GM19035 (cell line): Measurements from ENCODE around the gene TPO.
"Not testable (repeated sequence)": the region's sequence is repeated elsewhere in the genome, so short reads cannot be mapped to it uniquely, and the experiment has no call there.

Source experiments
- ATAC-seq: cut with Tn5 transposase; IDR thresholded peaks from one replicate; pipeline ENCODE4 v1.9.1; 2021; ENCODE audit not compliant: unreplicated experiment

TPO gene

GRCh38 chr2:1548910-1549673 lies 135.8 kb downstream of the TPO start:
- no peak for ATAC-seq

DNA sequence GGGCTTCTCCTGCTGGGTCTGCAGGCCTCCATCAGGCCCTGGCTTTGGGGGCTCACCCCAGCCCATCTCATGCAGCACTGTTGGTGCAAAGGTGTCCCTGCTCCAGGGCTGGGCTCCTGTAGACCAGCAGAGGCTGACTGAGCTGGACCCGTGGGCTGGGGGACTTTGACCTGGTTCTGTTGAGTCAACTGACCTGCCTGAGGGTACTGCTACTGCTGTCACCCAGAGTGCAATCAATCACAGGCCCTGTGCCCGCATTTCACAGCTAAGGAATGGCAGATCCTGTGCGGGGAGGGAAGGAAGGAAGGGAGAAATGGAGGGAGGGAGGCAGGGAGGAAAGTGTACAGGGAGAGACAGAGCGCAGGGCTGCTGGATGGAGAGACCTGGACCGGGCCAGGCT lies 136.8 kb downstream of the TPO start:
- no peak for ATAC-seq

DNA sequence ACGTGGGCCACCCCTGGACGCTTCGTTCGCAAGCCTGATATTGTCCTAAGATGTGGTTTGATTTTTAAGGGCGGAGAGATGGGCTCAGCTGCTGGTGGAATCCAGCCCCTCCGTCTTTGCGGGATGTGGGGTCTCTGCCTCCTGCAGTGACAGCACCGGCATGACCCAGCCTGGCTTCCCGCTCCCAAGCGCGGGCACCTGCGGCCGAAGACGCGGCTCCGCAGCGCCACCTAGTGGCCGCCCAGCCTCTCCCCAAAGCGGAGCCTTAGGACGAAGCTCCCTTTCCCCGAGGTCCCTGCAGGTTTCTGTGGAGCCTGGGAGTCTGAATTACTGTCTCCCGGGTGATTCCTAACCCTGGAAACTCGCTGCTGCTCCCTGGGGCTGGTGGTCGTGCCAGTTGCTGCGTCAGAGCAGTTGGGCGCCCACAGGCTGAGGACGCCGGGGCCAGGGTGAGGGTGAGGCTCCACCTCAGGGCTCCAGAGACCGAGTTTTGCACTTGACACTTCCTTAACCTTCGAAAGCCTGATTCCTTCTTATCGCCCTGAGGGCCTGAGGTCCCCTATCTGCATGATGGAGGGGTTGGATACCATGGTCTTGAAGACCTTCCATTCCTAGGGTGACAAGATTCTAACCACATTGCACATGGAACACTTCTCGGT lies 137.5 kb downstream of the TPO start:
- peak; percentile 76 for ATAC-seq

DNA sequence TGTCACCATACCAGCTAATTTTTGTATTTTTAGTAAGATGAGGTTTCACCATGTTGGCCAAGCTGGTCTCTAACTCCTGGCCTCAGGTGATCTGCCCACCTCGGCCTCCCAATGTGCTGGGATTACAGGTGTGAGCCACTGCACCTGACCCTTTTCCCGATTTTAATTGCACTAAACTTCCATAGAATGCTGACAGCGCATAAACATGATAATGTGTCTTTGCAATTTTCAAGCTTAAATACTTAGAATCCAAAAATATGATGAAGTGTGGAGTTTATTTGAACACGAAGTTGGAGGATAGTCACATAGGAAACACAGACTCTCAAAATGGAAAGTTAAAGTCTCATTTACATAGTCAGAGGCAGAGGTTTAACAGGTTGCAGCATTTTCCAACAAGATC lies 138.6 kb downstream of the TPO start:
- no peak for ATAC-seq

GRCh38 chr2:1552611-1553010 lies 139.3 kb downstream of the TPO start:
- ATAC-seq: no peak

GRCh38 chr2:1553671-1554295 lies 140.5 kb downstream of the TPO start:
- ATAC-seq: no peak

- ATAC-seq: no peak
Measured at GRCh38 chr2:1556286-1556685, 143.0 kb downstream of the TPO start.

DNA sequence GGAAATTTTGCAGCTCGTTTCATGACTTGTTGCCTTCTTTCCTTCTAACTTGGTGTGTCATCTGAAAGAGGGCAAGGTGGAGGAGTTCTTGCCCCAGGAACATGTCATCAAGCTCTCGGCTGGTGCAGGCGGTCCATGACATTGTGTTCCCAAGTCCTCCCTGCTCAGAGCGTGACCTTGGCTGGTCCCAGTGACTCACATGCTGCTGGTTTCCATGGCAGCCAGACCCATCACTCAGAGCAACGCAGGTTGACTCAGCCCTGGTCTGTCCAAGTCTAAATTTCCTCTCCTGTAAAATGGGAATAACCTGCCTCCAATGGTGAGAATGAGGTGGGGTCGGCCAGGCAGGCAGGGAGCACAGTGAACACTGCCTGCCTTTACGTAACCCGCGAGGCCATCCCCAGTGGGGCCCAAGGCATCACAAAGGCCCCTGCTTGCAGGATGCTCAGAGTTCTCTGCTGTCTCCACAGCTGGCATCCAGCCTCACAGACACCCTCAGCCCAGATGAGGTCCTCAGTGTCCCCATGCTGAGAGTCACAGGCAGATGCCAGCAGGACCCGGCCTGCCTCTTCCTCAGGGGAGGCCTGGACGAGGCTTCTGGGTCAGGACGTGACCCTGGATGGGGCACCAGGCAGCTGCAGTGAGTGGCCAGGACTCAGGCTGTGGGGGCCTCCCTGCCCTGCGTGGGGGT lies 143.7 kb downstream of the TPO start:
- no peak for ATAC-seq

DNA sequence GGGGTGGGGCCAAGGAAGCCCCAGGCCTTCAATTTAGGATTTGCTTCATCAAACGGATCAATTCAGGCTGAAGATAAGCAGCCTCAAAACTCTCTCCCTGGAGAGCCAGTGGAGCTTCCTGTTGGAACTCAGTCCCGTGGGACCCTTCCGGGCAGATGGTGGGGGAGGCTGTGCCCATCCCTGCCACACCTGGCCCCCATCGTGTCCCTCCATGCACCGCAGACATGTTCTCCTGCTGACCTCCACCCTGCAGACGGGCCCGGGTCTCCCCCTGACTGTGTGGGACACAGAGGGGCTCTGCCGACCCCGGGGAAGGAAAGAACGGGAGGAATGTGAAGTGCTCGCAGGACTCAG lies 144.2 kb downstream of the TPO start:
- no peak for ATAC-seq

- no peak for ATAC-seq
Measured at GRCh38 chr2:1559589-1560175, 146.4 kb downstream of the TPO start.

GRCh38 chr2:1561259-1561658 lies 148.0 kb downstream of the TPO start:
- ATAC-seq: no peak

DNA sequence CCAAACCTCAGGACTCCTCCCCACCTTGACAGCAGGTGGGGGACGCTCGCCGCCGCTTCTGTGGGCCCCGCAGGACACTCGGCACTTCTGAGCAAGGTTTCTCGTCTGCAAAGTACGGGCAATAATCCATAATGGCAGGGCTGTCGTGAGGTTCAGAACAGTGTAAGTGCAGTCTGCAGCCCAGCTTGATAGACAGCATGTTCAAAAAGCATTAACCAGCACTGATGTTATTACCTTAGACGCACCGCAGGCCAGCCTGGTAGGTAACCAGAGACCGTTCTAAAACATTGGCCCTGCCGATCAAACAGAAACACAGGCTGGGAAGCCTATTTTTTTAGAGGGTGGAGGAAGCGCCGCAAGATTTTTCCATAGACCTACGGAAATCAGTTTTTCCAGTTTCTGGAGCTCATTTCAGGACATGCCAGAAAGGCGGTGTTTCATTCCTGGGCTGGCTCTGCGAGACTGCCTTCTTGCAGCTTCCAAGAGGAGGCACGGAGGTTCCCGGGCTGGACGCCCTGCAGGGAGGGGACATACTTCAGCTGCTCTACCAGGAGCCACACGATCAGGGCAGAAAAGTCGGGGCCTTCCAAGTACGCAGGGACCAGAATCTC lies 148.7 kb downstream of the TPO start:
- no peak for ATAC-seq

DNA sequence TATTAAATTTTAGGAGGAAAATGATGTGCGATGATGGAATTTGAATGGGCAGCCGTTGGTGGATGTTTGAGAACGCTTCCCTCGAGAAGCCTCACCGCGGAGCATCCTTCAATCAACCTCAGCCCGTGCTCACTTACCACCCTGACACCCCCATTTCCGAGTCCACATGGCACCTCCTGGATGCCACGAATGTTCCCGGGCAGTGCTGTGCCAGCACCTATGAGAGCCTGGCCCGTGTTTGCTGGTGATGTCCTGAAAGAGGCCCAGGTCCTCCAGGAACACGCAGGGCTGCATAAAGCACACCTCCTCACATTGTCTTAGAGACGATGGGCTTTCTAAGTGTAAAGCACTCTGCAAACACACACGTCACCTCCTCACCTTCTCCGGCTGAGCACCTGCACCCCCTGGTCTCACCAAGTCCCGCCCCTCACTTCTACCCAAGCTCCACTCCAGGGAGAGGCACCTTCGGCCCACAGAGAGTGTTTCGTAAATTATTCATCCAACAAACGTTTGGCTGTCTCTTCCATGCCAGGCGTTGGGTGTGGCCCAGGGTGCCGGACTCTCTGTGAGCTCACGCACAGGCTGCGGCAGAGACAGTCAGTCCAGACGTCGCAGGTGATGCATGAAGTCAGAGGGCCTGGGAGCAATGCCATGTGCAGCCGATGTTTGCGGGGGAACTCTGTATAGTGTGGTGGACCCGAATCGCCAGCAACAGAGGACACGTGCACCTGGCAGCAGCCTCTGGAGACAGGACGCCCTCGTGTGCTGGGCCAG lies 150.0 kb downstream of the TPO start:
- no peak for ATAC-seq

DNA sequence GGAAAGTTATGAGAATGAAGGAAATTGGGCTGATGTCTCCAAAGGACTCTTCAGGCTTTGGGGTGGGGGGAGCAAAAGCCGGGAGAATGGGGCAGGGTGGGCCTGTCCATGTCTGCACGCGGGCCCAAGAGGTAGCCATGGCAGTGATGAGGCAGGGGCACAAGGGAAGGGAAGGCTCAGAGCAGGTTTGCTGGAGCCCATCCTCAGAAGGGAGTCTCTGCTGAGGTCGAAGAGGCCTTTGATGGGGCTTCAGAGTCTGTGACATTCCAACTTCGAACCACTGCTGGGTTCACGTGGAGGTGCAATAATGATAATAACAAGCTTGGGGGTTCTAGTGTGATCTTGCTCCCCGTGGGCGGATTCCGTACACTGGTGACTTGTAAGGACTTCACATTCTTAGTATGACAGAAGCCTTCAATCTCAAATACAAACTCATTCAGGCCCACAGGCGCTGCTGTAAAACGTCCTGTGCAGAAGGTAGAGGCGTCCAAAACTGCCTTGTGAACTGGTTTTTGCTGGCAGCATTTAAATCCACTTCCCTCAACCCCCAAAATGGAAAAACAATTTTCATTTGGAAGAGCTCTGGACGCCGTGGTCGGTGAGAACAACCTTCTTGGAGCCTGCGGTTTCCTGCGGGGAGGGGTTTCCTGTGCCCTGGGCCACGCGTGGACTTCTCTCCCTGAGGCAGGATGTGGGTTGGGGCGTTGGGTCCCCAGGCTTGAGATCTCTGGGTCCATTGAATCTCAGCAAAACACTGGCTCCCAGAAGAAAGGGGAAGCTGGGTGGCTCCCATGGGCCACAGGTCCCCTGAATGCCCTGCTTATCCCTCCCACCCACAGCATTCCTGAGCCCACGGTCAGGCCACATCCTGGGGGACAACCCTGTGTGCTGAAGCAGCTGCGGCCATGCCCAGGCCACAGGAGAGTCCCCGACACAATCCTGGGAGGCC lies 151.0 kb downstream of the TPO start:
- ATAC-seq: no peak

GRCh38 chr2:1567556-1568344 lies 154.5 kb downstream of the TPO start:
- ATAC-seq: no peak

DNA sequence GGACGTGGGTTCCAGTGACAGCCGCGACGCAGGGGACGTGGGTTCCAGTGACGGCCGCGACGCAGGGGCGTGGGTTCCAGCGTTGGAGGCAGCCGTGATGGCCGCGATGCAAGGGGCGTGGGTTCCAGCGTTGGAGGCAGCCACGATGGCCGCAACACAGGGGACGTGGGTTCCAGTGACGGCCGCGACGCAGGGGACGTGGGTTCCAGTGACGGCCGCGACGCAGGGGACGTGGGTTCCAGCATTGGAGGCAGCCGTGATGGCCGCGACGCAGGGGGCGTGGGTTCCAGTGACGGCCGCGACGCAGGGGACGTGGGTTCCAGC lies 155.0 kb downstream of the TPO start:
- ATAC-seq: not testable (repeated sequence)

DNA sequence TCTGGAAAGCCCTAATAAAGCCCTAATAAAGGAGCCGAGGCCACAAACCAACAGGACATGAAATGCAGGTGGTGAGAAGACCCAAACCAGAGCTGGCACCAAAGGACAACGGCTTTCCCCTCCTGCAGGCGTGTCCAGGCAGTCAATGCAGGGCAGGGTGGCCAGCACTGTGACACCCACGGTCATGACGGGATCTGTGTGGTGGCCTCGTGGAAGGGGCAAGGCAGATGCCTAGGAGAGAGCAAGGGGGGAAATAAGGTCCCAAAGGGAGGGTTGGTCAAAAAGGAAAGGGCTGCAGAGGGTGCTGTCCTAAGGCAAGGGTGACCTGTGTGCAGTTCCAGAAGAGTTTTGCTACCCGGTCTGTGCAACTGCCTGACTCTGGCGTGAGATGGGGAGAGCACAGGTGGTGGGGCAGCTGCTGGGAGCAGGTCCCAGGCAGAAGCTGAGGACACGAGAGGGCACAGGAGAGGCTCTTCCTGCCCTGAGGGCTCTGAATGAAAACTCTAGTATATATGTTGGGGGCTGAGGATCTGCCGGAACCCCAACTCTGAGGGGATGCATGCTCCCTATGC lies 156.7 kb downstream of the TPO start:
- ATAC-seq: no peak
